ENCODE results near the gene TYK2. TPM values are rescaled to one million over a fixed set of nuclear protein-coding genes. Genes with fewer than 3 reads are reported as not detected.

TYK2 gene
- total RNA-seq, 4 donors from 2014 or later, result 40.8 to 77.2 (median 53.9) TPM

GRCh38 chr19:10395436-10395835, 15.1 kb upstream of the TYK2 start:
- no peaks in the 10 kb centered on the region for H3K9me3 ChIP-seq
- H3K27me3 ChIP-seq, result no peaks in the 10 kb centered on the region
- no peak for ATAC-seq
- H3K4me1 ChIP-seq, result peaks cover 0 to 26% (median 3%) of the 10 kb centered on the region in 3 donors
- H3K36me3 ChIP-seq, result peaks cover 0 to 66% of the 10 kb centered on the region in 2 donors
- 93% methylated on average over 8 of the region's 26 CpGs; no CpG with 5 or more reads in 1 of the 2 donors for WGBS, 2 donors (ENCODE audit: low coverage in 1 of 2)
- H3K4me3 ChIP-seq, result no peak overlapping the region
- no peak overlapping the region for H3K27ac ChIP-seq
- TF ChIP-seq POLR2A (IDR thresholded peaks at IDR 0.05) (no peak), EP300 (IDR thresholded peaks at IDR 0.05) (no peak), POLR2AphosphoS5 (IDR thresholded peaks at IDR 0.05) (no peak)
- TF ChIP-seq, protein P1, sequence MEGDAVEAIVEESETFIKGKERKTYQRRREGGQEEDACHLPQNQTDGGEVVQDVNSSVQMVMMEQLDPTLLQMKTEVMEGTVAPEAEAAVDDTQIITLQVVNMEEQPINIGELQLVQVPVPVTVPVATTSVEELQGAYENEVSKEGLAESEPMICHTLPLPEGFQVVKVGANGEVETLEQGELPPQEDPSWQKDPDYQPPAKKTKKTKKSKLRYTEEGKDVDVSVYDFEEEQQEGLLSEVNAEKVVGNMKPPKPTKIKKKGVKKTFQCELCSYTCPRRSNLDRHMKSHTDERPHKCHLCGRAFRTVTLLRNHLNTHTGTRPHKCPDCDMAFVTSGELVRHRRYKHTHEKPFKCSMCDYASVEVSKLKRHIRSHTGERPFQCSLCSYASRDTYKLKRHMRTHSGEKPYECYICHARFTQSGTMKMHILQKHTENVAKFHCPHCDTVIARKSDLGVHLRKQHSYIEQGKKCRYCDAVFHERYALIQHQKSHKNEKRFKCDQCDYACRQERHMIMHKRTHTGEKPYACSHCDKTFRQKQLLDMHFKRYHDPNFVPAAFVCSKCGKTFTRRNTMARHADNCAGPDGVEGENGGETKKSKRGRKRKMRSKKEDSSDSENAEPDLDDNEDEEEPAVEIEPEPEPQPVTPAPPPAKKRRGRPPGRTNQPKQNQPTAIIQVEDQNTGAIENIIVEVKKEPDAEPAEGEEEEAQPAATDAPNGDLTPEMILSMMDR (IDR thresholded peaks at IDR 0.05), result no peak

- Histone ChIP-seq H3K9me3 (no peaks in the 10 kb centered on the region), H3K27ac (no peak overlapping the region), H3K4me1 (peaks cover 0 to 22% (median 1%) of the 10 kb centered on the region in 3 donors), H3K27me3 (no peaks in the 10 kb centered on the region), H3K4me3 (no peak overlapping the region), H3K36me3 (peaks cover 0 to 65% of the 10 kb centered on the region in 2 donors)
- TF ChIP-seq EP300 (IDR thresholded peaks at IDR 0.05), result no peak
- TF ChIP-seq POLR2A (IDR thresholded peaks at IDR 0.05), result no peak
- no peak for TF ChIP-seq POLR2AphosphoS5 (IDR thresholded peaks at IDR 0.05)
- TF ChIP-seq, protein P1 (IDR thresholded peaks at IDR 0.05), result no peak
- no peak for ATAC-seq
- 96% methylated on average over 4 of the region's 12 CpGs; no CpG with 5 or more reads in 1 of the 2 donors for WGBS, 2 donors (ENCODE audit: low coverage in 1 of 2)
Measured at GRCh38 chr19:10395003-10395402, 14.6 kb upstream of the TYK2 start.

DNA sequence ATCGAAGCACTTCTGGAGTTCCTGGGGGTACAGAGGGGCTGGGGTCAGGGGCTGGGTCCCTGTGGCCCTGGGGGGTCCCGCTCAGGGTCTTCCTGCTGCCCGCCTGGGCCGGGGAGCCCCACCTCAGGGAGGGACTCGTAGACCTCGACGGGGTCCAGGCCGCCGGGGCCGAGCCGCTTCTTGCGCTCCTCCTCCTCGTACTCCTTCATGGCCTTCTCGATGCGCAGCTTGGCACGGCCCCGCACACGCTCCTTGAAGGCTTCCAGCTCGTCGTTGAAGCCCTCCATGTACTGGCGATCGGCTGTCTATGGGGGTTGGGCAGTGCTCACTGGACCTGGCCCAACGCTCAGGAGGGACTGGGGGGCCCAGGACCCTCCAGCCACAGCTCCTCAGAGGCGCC, 12.8 kb upstream of the TYK2 start:
- WGBS, 2 donors (ENCODE audit: low coverage in 1 of 2), result 100% methylated on average over 2 of the region's 24 CpGs; no CpG with 5 or more reads in 1 of the 2 donors
- Histone ChIP-seq H3K9me3 (no peaks in the 10 kb centered on the region), H3K36me3 (peaks cover 0 to 63% of the 10 kb centered on the region in 2 donors), H3K4me3 (no peak overlapping the region), H3K4me1 (peaks cover 0 to 13% (median 3%) of the 10 kb centered on the region in 3 donors), H3K27me3 (no peaks in the 10 kb centered on the region), H3K27ac (no peak overlapping the region)
- TF ChIP-seq POLR2AphosphoS5 (IDR thresholded peaks at IDR 0.05) (no peak), EP300 (IDR thresholded peaks at IDR 0.05) (no peak), POLR2A (IDR thresholded peaks at IDR 0.05) (no peak)
- TF ChIP-seq, protein P1 (IDR thresholded peaks at IDR 0.05), result no peak
- ATAC-seq, result no peak

DNA sequence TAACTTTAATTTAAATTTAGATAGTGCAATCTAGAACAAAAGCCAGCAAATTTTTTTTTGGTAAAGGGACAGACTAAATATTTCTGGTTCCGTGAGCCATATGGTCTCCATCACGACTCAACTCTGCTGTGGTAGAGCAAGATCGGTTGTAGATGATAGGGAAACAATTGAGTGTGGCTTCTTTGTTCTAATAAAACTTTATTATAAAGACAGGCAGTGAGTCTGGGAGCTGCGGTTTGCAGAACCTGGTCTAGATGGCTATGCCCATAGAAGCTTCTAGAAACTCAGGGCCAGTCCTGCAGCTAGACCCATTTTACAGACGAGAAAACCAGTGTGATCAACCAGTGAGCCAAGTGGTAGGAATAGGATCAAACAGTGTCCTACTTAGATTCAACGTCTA, 11.7 kb upstream of the TYK2 start:
- Histone ChIP-seq H3K27ac (no peak overlapping the region), H3K4me1 (peaks cover 0 to 8% (median 3%) of the 10 kb centered on the region in 3 donors), H3K36me3 (peaks cover 0 to 63% of the 10 kb centered on the region in 2 donors), H3K4me3 (no peak overlapping the region), H3K27me3 (no peaks in the 10 kb centered on the region), H3K9me3 (no peaks in the 10 kb centered on the region)
- 79 to 80% methylated on average over 4 to 6 of the region's 6 CpGs for WGBS, 2 donors (ENCODE audit: low coverage in 1 of 2)
- no peak for ATAC-seq
- TF ChIP-seq EP300 (IDR thresholded peaks at IDR 0.05) (no peak), POLR2AphosphoS5 (IDR thresholded peaks at IDR 0.05) (no peak), POLR2A (IDR thresholded peaks at IDR 0.05) (no peak)
- TF ChIP-seq, protein P1 (IDR thresholded peaks at IDR 0.05), result no peak

DNA sequence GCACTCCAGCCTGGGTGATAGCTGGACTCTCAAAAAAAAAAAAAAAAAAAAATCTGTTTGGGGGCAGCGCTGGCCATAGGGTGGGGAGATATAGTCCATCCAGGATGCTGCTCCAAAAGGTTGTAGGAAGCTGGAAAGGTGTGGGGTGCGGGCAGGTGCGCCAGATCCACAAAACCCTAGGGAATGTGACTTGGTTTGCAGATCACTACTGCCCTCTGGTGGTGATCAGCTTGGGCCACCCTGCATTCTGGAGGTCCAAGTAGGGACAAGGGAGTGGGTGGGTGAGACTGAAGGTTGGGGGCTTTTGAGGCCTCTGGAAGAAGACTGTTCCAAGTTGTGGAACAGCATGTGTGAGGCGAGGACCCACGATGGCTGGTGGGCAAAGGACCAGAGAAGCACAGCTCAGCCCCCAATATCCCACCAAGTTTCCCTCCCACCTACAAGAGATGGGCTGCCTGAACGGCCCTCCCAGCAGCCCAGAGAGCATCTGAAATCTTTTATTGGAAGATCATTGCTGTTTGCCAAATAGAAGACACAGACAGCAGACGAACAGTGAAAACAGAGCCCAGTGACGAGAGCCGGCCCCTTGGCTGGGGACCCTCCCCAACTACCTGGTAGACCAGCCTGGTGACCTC, 10.4 kb upstream of the TYK2 start:
- peak; percentile 54 for ATAC-seq
- H3K27ac ChIP-seq, result no peak overlapping the region
- no peak for TF ChIP-seq POLR2A (IDR thresholded peaks at IDR 0.05)
- TF ChIP-seq EP300 (IDR thresholded peaks at IDR 0.05), result no peak
- TF ChIP-seq, protein P1 (IDR thresholded peaks at IDR 0.05), result peak in 3 of 4 experiments; percentile 77 to 87 (median 79)
- TF ChIP-seq POLR2AphosphoS5 (IDR thresholded peaks at IDR 0.05), result no peak
- no peaks in the 10 kb centered on the region for H3K27me3 ChIP-seq
- H3K36me3 ChIP-seq, result peaks cover 0 to 51% of the 10 kb centered on the region in 2 donors
- no peak overlapping the region for H3K4me3 ChIP-seq
- 28 to 53% methylated on average over 5 to 6 of the region's 9 CpGs for WGBS, 2 donors (ENCODE audit: low coverage in 1 of 2)
- H3K9me3 ChIP-seq, result no peaks in the 10 kb centered on the region
- peaks cover 0 to 8% (median 3%) of the 10 kb centered on the region in 3 donors for H3K4me1 ChIP-seq
